Adrenal gland (tissue), 5 donors: ENCODE results near the gene INHBA.

Source experiments
- CTCF ChIP-seq, 6 experiments: fragments of 450-650 bp in 4 of 6; fragments of 200-600 bp in 2 of 6; sonication (generic) in 1 of 6; IDR thresholded peaks; 1 replicate in 5 of 6; 2 replicates in 1 of 6; pipeline versions ENCODE4 v1.5.1 to v1.8.0; 2016 to 2021; ENCODE audit warnings: antibody characterized with exemption in 6 of 6, mild to moderate bottlenecking in 2 of 6, moderate library complexity in 1 of 6
- POLR2A ChIP-seq, 2 donors: fragments of 450-650 bp; IDR thresholded peaks; one replicate each; pipeline ENCODE4 v1.6.1; 2017; ENCODE audit warnings: antibody characterized with exemption in 2 of 2, mild to moderate bottlenecking in 2 of 2, moderate library complexity in 1 of 2
- donor health status: DM: no; HTN: no; CAD: no.

- TF ChIP-seq POLR2A (IDR thresholded peaks at IDR 0.05) (no peak), CTCF (IDR thresholded peaks at IDR 0.05) (no peak)
Observed at GRCh38 chr7:41700044-41700471, 2.8 kb downstream of the INHBA start.
